Measurements from ENCODE around the gene ZNF521. TPM values are rescaled to one million over a fixed set of nuclear protein-coding genes. Genes with fewer than 3 reads are reported as not detected.

Gene ZNF521
- total and polyA plus RNA-seq, 10 of the 15 experiments (the other 5 are each of a cell fraction or from before 2014, with no cell fraction given), result 0.02 to 0.05 (median 0.04) TPM; not detected in 6

- intact Hi-C loops (cut with micrococcal nuclease; ENCODE audit: unreplicated experiment), result loop anchor here (5.0 kb wide), 1 partner anchor 184 kb away; no protein-coding TSS in a partner anchor
- peaks cover 0 to 1% of the 10 kb centered on the region in 2 experiments; a peak in 1 of 4 replicates for H3K27me3 ChIP-seq (replicated peaks in 1 of 2; ENCODE audit: control insufficient read depth in 2 of 2, insufficient read depth in 2 of 2, low read length in 1 of 2)
- ChIA-PET SMC1A (ENCODE audit: uncharacterized antibody, unreplicated experiment) (no interaction called here), RAD21 (ENCODE audit: unreplicated experiment) (no interaction called here), CTCF (interaction anchor here (0.8 to 1.3 kb wide), 2 partner anchors 14 to 262 kb away, joined by 3 to 5 read pairs; no protein-coding TSS in a partner anchor), POLR2A (no interaction called here)
- DNase-seq (ENCODE audit: low read depth, low spot score), result no peak
- H3K9ac ChIP-seq (ENCODE audit: control insufficient read depth, insufficient read depth, low read length), result no peak overlapping the region
- 66% methylated on average over 2 of the region's 2 CpGs for WGBS (ENCODE audit: insufficient coverage, insufficient replicate concordance, low lambda C conversion rate, missing lambda C conversion rate)
- no peak for ATAC-seq
- no peaks in the 10 kb centered on the region for H3K4me1 ChIP-seq (ENCODE audit: control insufficient read depth, insufficient read depth, low read length)
- H3K9me3 ChIP-seq (replicated peaks; ENCODE audit: control insufficient read depth, insufficient read depth, low read length), result no peaks in the 10 kb centered on the region
- no TSS peak for BruUV-seq (replicated peaks)
- in situ Hi-C loops (cut with MboI), result no loop called here
- no peak overlapping the region for H3K4me3 ChIP-seq
- H3K79me2 ChIP-seq (ENCODE audit: control insufficient read depth, insufficient read depth, low read length), result no peaks in the 10 kb centered on the region
- FAIRE-seq, result no peak
- no peak overlapping the region for H3K4me2 ChIP-seq (ENCODE audit: control insufficient read depth, insufficient read depth)
- H2AFZ ChIP-seq (ENCODE audit: control insufficient read depth, low read depth, low read length), result no peak overlapping the region
- no peaks in the 10 kb centered on the region for H4K20me1 ChIP-seq (ENCODE audit: control insufficient read depth, insufficient read depth)
- H3K27ac ChIP-seq (ENCODE audit: control insufficient read depth, insufficient read depth), result no peak overlapping the region
- H3K36me3 ChIP-seq (ENCODE audit: control insufficient read depth in 2 of 2, insufficient read depth in 2 of 2, low read length in 1 of 2), result no peaks in the 10 kb centered on the region
- no peak for TF ChIP-seq BRCA1 (IDR thresholded peaks at IDR 0.05; ENCODE audit: low read depth, low read length)
- no peak for TF ChIP-seq SP1 (IDR thresholded peaks at IDR 0.05; ENCODE audit: low read depth, low read length)
- TF ChIP-seq SIX5 (IDR thresholded peaks at IDR 0.05; ENCODE audit: low read depth, low read length, severe bottlenecking), result no peak
- TF ChIP-seq FOXM1 (IDR thresholded peaks at IDR 0.05; ENCODE audit: low read depth, low read length), result no peak
- no peak for TF ChIP-seq HDAC2 (IDR thresholded peaks at IDR 0.05)
- TF ChIP-seq SMAD1 (IDR thresholded peaks at IDR 0.05; ENCODE audit: low read depth, partially characterized antibody), result no peak
- TF ChIP-seq FOXK2 (IDR thresholded peaks at IDR 0.05), result no peak
- no peak for TF ChIP-seq BCLAF1 (IDR thresholded peaks at IDR 0.05)
- no peak for TF ChIP-seq RELA (IDR thresholded peaks at IDR 0.05; ENCODE audit: borderline replicate concordance, partially characterized antibody)
- no peak for TF ChIP-seq PKNOX1 (IDR thresholded peaks at IDR 0.05)
- TF ChIP-seq ZBTB40 (IDR thresholded peaks at IDR 0.05; ENCODE audit: borderline replicate concordance), result no peak
- no peak for TF ChIP-seq POLR2AphosphoS5 (IDR thresholded peaks at IDR 0.05; ENCODE audit: low read length)
- TF ChIP-seq CREM (IDR thresholded peaks at IDR 0.05; ENCODE audit: low read depth), result no peak
- no peak for TF ChIP-seq ASH2L (IDR thresholded peaks at IDR 0.05; ENCODE audit: borderline replicate concordance, low read depth)
- no peak for TF ChIP-seq KDM1A (IDR thresholded peaks at IDR 0.05; ENCODE audit: borderline replicate concordance)
- TF ChIP-seq LARP7 (IDR thresholded peaks at IDR 0.05), result no peak
- TF ChIP-seq ATF3 (IDR thresholded peaks at IDR 0.05; ENCODE audit: borderline replicate concordance, extremely low read depth, low read depth, low read length), result no peak
Measured at GRCh38 chr18:25061395-25061794, 290.6 kb downstream of the ZNF521 start.
